ENCODE results near the gene RHOC. TPM values are rescaled to one million over a fixed set of nuclear protein-coding genes. Genes with fewer than 3 reads are reported as not detected.
"Not testable (repeated sequence)": the region's sequence is repeated elsewhere in the genome, so short reads cannot be mapped to it uniquely, and the experiment has no call there.

The RHOC gene
- total RNA-seq, 4 donors from 2014 or later = 222 to 374 (median 324) TPM

DNA sequence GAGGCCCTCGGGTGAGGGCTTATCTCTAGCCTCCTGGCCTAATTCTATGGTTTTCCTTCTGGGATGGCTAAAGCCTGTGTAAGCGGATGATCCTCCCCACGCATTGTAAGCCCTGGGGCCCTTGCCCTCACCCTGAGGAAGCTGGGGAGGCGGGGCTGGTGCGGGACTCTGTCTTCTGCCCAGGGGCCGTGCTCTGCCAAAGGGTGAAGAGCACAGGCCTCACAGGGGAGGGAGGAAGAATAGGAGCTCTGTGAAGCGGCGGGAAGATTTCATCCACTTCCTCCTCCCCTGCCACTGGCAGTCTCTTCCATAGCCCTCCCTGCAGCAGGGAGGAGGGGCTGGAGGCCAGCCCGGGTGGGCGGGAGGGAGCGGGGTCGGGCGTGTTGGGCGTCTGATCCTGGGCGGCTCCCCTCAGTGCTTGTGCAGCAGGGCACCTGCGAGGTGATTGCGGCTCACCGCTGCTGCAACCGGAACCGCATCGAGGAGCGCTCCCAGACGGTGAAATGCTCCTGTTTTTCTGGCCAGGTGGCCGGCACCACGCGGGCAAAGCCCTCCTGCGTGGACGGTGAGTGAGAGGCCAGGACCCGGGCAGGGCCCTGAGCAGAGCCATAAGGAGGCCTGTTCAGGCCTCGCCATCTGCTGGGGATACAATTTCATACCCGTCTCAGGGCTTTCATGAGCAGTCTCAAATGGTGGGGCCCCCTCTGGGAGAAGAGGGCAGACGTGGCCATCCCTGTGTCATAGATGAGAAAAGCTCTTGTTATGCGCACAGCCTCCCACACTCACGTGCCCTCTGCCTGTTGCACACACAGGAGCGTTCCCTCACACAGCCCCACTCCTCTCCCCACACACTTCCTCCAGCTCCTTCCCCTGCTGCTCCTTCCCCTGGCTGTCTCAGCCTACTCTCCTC, 15.9 kb upstream of the RHOC start:
- peaks cover 5 to 23% (median 18%) of the 10 kb centered on the region in 4 donors for H3K4me1 ChIP-seq
- H3K9me3 ChIP-seq = no peaks in the 10 kb centered on the region
- H3K27me3 ChIP-seq = peaks cover 0 to 32% (median 0%) of the 10 kb centered on the region in 4 donors
- WGBS = 45% methylated on average over 20 of the region's 35 CpGs
- H3K4me3 ChIP-seq = peak overlapping the region; percentile 28 to 44 (median 31)
- TF ChIP-seq POLR2AphosphoS5 (IDR thresholded peaks at IDR 0.05) (no peak), EP300 (IDR thresholded peaks at IDR 0.05) (no peak), POLR2A (IDR thresholded peaks at IDR 0.05; ENCODE audit: low read depth) (no peak)
- TF ChIP-seq, protein P1, sequence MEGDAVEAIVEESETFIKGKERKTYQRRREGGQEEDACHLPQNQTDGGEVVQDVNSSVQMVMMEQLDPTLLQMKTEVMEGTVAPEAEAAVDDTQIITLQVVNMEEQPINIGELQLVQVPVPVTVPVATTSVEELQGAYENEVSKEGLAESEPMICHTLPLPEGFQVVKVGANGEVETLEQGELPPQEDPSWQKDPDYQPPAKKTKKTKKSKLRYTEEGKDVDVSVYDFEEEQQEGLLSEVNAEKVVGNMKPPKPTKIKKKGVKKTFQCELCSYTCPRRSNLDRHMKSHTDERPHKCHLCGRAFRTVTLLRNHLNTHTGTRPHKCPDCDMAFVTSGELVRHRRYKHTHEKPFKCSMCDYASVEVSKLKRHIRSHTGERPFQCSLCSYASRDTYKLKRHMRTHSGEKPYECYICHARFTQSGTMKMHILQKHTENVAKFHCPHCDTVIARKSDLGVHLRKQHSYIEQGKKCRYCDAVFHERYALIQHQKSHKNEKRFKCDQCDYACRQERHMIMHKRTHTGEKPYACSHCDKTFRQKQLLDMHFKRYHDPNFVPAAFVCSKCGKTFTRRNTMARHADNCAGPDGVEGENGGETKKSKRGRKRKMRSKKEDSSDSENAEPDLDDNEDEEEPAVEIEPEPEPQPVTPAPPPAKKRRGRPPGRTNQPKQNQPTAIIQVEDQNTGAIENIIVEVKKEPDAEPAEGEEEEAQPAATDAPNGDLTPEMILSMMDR (IDR thresholded peaks at IDR 0.05) = no peak
- no peaks in the 10 kb centered on the region for H3K36me3 ChIP-seq
- intact Hi-C loops (cut with DNase I) = no loop called here
- no peak overlapping the region for H3K27ac ChIP-seq (replicated peaks in 1 of 4)
- DNase-seq (ENCODE audit: extremely low spot score) = no peak

DNA sequence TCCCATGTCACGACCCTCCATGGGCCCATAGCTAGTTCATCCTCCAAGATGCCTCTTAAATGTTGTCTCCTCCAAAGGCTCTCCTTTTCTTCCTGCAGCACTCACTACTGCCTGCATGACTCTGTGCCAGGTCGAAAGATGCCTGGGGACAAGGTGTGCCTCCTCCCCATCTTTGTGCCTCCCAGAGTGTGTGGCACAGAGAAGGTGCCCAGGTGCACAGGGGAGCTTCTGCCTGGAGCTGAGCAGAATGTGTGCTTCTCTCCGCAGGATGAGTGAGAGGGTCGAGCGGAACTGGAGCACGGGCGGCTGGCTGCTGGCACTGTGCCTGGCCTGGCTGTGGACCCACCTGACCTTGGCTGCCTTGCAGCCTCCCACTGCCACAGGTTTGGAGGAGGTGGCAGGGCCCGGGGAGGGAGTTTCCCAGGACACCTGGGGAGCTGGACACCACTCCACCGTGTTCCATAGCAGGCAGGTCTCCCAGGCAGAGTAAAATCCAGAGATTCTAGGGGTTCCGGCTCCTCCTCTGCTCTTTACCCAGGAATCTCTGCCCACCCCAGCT, 15.1 kb upstream of the RHOC start:
- H3K9me3 ChIP-seq = no peaks in the 10 kb centered on the region
- no peak for DNase-seq (ENCODE audit: extremely low spot score)
- H3K27ac ChIP-seq (replicated peaks in 1 of 4) = no peak overlapping the region
- peak overlapping the region in 1 of 4 donors; percentile 32 for H3K4me3 ChIP-seq
- H3K4me1 ChIP-seq = peaks cover 5 to 23% (median 18%) of the 10 kb centered on the region in 4 donors
- 84% methylated on average over 6 of the region's 10 CpGs for WGBS
- peaks cover 0 to 32% (median 0%) of the 10 kb centered on the region in 4 donors for H3K27me3 ChIP-seq
- intact Hi-C loops (cut with DNase I) = no loop called here
- no peaks in the 10 kb centered on the region for H3K36me3 ChIP-seq
- TF ChIP-seq EP300 (IDR thresholded peaks at IDR 0.05) = no peak

DNA sequence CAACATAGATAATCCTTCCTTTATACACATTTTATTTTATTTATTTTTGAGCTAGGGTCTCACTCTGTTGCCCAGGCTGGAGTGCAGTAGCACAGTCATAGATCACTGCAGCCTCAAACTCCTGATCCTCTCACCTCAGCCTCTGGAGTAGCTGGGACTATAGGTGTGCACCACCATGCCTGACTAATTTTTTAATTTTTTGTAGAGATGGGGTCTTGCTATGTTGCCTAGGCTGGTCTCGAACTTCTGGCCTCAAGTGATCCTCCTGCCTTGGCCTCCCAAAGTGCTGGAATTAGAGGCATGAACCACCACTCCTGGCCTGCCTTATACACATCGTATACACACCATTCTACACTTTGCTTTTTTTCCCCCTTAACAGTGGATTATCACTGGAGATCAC, 14.4 kb upstream of the RHOC start:
- H3K9me3 ChIP-seq; H3K36me3 ChIP-seq; intact Hi-C loops (cut with DNase I); H3K27ac ChIP-seq (replicated peaks in 1 of 4); H3K4me3 ChIP-seq; DNase-seq (ENCODE audit: extremely low spot score): not testable (repeated sequence)
- Histone ChIP-seq H3K4me1 (peaks cover 5 to 27% (median 18%) of the 10 kb centered on the region in 4 donors), H3K27me3 (peaks cover 0 to 32% (median 0%) of the 10 kb centered on the region in 4 donors)
- 97% methylated on average over 2 of the region's 2 CpGs for WGBS

DNA sequence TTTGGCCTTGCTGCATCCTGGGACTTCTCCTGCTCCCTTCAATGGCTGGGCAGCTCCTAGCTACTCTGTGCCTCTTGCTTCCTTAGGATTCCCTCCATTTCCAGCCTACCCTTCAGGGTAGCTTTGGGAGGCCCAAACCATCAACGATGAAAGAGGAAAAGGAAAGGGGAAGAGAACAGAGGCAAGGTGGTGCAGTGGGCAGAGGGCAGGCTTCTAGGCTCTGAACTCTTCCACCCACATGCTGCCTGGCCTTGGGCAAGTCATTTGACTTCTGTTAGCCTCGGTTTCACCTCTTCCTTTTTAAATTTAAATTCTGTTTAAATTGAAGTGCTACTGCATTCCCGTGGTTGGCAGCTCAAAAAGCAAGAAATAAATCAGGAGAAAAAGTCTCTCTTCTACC, 13.9 kb upstream of the RHOC start:
- Histone ChIP-seq H3K9me3 (no peaks in the 10 kb centered on the region), H3K27ac (replicated peaks in 1 of 4) (no peak overlapping the region), H3K27me3 (peaks cover 0 to 32% (median 0%) of the 10 kb centered on the region in 4 donors), H3K36me3 (no peaks in the 10 kb centered on the region), H3K4me3 (no peak overlapping the region), H3K4me1 (peaks cover 5 to 32% (median 22%) of the 10 kb centered on the region in 4 donors)
- TF ChIP-seq POLR2A (IDR thresholded peaks at IDR 0.05; ENCODE audit: low read depth) = no peak
- no peak for TF ChIP-seq POLR2AphosphoS5 (IDR thresholded peaks at IDR 0.05)
- TF ChIP-seq, protein P1 (IDR thresholded peaks at IDR 0.05) = no peak
- no peak for TF ChIP-seq EP300 (IDR thresholded peaks at IDR 0.05)
- WGBS = 72% methylated on average over 3 of the region's 3 CpGs
- intact Hi-C loops (cut with DNase I) = no loop called here
- no peak for DNase-seq (ENCODE audit: extremely low spot score)

GRCh38 chr1:112719706-112720105, 12.8 kb upstream of the RHOC start:
- DNase-seq (ENCODE audit: extremely low spot score) = no peak
- intact Hi-C loops (cut with DNase I) = loop anchor here (5.0 to 10.0 kb wide), 3 partner anchors 238 to 353 kb away; partner anchors contain the start of genes LRIG2 and SLC16A1
- Histone ChIP-seq H3K27ac (replicated peaks in 1 of 4) (no peak overlapping the region), H3K9me3 (no peaks in the 10 kb centered on the region), H3K36me3 (no peaks in the 10 kb centered on the region), H3K27me3 (peaks cover 0 to 32% (median 0%) of the 10 kb centered on the region in 4 donors), H3K4me1 (peaks cover 7 to 40% (median 31%) of the 10 kb centered on the region in 4 donors), H3K4me3 (no peak overlapping the region)
- TF ChIP-seq POLR2A (IDR thresholded peaks at IDR 0.05; ENCODE audit: low read depth) (no peak), EP300 (IDR thresholded peaks at IDR 0.05) (no peak), POLR2AphosphoS5 (IDR thresholded peaks at IDR 0.05) (no peak)
- TF ChIP-seq, protein P1 (IDR thresholded peaks at IDR 0.05) = no peak
- WGBS = 95% methylated on average over 2 of the region's 2 CpGs
